Hematopoietic multipotent progenitor cell treated with erythropoietin and hydrocortisone succinate and interleukin-3 and kit ligand, for 6 days (in vitro differentiated cells): ENCODE results near the gene IER3.
"Not testable (repeated sequence)": the region's sequence is repeated elsewhere in the genome, so short reads cannot be mapped to it uniquely, and the experiment has no call there.

Experiments
- DNase-seq: peaks from one replicate; pipeline ENCODE4 v3.0.0-alpha.2; 2015

IER3 gene

DNA sequence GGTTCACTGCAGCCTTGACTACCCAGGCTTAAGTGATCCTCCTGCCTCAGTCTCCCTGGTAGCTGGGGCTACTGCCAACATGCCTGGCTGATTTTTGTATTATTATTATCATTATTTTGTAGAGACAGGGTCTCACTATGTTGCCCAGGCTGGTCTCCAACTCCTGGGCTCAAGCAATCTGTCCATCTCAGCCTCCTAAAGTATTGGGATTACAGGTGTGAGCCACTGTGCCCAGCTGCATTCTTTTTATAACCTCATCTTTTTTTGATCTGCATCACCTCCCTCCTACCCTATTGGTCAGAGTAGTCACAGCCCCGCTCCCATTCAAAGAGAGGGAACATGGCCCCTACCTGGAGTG, 23.6 kb upstream of the IER3 start:
- no peak for DNase-seq

DNA sequence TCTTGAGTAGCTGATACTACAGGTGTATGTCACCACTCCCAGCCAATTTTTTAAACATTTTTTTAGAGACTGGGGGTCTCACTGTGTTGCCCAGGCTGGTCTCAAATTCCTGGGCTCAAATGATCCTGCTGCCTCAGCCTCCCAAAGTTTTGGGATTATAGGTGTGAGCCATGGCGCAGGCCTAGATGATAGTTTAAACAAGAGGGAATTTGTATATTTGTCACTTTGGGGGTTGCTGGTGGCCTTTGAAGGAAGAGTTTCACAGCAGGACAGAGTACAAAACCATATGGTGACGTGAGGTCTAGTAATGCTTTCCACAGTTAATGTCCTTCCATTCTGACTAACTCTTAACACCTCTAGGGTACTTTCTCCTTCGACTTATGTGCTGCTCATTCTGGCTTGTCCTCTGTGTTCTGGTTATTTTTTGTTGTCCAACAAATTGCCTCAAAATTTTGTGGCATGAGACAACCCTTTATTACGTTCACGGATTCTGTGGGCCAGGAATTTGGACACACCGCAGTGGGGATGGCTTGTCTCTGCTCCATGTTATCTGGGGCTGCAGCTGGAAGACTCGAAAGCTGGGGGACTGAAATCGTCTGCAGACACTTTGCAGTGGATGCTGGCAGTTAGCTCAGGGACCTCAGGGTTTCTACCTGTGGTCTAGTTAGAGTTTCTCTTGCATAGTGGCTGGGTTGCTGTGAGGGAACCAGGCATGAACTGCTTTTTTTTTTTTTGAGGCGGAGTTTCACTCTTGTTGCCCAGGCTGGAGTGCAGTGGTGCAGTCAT, 23.0 kb upstream of the IER3 start:
- DNase-seq, result no peak

DNA sequence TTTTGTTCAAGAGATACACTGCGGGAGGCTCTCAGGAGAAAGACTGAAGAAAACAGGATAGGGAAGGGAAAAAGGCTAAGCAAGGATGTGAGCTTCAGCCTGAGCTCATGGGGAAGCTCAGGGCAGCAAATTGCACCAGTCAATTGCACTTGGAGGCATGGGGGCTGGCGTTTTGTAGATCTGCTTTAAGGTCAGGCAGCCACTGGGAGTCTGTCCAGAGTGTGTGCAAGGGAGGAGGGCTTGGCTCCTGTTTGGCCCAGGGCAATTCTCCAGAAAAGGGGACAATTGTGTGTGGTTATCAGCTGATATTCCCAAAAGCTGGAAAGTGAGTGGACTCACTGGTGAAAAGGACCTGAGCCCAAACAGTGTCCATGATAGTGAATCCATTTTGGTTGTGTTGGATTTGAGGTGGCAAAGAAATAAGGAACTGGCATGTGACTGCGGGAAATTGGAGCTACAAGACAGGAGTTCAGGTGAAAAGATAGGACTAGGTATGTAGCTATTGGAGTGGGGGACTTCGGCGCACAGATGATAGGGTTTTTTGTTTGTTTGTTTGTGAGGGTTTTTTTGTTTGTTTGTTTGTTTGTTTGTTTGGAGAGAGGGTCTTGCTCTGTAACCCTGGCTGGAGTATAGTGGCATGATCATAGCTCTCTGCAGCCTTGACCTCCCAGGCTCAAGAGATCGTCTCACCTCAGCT, 22.3 kb upstream of the IER3 start:
- no peak for DNase-seq

DNA sequence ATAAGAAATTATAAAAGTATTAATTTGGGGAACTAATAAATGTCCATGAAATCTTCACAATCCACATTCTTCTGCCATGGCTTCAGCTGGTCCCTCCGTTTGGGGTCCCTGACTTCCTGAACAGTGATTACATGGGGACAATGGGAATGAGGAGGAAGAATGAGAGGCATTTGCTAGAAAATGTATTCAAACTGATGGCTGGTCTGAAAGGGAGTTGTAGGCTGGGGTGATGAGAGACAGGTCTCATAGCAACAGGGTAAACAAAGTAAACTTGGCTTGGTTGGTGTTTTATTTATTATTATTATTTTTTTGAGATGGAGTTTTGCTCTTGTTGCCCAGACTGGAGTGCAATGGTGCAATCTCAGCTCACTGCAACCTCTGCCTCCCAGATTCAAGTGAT, 21.1 kb upstream of the IER3 start:
- DNase-seq, result not testable (repeated sequence)

DNA sequence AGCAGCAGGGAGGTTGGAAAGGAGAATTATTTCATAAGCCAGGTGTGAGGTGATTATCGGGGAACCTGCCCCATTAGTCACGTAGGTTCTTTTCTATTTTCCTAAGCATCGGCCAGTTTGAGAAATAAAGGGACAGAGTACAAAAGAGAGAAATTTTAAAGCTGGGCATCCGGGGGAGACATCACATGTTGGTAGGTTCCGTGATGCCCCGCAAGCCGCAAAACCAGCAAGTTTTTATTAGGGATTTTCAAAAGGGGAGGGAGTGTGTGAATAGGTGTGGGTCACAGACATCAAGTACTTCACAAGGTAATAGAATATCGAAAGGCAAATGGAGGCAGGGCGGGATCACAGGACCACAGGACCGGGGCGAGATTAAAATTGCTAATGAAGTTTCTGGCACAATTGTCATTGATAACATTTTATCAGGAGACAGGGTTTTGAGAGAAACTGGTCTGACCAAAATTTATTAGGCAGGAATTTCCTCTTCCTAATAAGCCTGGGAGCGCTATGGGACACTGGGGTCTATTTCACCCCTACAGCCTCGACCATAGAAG, 20.2 kb upstream of the IER3 start:
- DNase-seq, result not testable (repeated sequence)

DNA sequence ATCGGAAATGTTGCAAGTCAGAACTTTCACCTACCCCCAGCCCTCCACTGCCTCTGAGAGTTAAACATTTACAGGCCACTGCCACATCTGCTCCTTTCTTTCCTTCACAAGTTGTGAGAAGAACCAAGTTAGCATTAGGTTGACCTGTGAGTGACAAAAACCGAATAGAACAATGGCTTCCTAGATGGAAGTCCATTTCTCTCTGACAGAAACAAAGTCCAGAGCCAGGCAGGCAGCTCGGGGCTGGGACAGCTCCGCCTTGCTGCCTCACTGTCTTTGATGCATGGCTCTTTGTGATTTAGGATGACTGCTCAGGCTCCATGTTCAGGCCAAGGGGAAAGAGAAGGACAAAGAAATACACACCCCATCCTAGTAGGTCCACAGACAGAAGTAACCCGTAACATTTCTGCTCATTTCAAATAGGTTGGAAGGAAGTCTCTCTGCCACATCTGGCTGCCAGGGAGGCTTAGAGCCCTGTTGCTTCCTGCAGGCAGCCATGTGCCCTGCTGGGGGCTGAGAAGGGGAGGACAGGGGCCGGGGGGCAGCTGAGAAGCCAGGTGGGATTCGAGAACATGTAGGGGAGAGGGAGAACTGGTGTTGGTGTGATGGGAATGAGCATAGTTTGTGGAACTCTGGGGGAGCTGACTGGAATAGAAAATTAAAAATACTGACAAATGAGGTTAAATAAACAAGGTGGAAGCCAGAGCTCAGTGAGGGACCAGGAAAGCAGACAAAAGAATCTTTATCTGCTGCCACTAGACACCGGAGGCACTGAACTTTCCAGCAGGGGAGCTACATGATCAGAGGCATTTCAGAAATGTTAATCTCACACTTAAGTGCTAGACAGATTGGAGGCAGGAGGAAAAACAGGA, 19.5 kb upstream of the IER3 start:
- DNase-seq, result no peak

DNA sequence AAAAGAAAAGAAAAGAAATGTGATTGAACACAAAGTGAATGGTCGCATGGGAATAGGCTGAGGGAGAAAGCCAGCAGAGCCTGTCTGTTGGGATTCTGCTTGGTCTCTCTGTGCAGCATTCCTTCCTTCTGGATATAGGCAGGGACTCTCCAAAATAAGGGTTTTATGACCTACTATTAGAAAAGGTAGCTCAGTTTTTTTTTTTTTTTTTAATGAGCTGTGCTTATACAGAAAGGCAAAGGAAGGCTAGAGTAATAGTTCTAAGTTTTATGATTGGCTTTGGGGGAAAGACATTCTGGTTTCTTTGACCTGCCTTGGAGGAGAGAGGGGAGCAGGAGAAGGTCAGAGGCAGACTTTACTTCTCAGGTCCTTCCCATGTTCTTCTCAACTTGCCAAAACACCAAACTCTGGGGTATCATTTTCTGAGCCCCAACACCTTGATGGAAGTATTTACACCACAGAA, 18.8 kb upstream of the IER3 start:
- no peak for DNase-seq

DNA sequence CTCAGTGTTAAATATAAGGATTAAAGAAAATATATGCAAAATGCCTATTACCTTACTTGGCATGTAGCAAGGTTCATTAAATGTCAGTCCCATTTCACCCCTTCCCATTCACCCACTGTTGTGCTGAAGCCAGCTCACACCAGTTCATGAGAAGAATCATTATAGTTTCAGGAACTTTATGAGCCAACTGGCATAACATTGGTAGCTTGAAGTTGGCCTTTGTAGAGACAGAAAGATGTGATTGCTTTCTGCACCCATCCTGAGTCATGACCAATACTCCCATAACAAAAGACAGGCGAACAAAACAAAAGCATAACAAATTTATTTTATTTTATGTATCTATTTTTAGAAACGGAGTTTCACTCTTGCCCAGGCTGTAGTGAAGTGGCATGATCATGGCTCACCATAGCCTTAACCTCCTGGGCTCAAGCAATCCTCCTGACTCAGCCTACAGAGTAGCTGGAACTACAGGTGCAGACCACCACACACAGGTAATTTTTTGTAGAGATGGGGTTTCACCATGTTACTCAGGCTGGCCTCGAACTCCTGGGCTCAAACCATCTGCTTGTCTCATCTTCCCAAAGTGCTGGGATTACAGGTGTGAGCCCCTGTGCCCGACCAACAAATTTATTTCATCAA, 17.6 kb upstream of the IER3 start:
- no peak for DNase-seq

DNA sequence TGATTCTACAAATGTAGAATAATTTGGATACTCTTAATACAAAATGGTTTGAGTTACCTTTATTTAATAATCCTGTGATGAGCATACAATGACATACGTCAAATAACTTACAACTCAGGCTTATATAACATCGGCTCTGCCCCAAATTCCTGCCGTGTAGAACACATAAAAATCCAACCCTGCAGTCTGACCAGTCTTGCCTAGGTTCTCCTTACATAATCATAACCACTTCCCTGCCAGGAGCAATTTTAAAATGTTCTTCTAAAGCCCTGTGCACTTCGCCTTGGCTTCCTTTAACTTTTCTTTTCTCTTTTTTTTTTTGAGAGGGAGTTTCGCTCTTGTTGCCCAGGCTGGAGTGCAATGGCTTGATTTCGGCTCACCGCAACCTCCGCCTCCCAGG, 16.2 kb upstream of the IER3 start:
- no peak for DNase-seq

DNA sequence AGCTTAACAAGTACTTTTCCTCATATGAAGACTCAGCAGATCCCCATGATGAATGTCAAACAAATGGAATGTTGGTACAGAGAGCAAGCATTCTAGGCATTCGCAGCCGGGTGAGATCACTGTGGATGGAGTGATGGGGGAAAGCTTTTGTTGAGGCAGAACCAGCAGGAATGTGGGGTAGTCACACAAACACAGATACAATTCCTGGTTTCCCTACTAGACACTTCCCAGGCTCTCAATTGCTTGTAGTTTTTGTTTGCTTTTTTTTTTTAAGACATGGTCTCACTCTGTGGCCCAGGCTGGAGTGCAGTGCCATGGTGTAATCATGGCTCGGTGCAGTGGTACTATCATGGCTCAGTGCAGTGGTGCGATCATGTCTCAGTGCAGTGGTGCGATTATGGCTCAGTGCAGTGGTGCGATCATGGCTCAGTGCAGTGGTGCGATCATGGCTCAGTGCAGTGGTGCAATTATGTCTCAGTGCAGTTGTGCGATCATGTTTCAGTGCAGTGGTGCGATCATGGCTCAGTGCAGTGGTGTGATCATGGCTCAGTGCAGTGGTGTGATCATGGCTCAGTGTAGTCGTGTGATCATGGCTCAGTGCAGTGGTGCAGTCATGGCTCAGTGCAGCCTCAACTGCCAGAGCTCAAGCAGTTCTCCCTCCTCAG, 15.4 kb upstream of the IER3 start:
- no peak for DNase-seq

DNA sequence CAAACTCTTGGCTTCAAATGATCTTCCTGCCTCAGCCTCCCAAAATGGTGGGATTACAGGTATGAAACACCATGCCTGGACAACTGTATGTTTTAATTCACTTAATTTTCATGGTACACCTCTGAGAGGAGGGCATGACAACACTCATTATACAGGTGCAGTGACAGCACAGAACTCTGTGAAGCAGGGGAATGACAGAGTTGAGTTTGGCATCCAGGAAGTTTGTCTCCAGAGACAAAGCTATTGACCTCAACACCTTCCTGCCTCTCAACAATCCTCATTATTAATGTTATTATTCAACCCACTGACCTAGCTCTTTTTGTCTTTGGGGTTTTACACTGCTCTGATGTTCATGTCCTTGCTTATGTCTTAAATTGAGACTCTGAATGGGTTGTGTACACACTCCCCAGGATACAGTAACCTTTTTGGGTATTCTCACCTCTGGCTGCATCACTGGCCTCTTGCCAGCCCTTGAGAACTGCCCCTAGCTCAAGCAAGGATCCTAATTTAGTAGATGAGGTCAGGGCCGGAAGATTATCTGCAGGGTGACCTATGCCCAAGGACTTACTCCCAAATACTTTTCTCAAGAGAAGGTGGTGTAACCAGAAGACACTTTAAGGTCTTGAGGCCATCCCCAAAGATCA, 13.0 kb upstream of the IER3 start:
- no peak for DNase-seq

DNA sequence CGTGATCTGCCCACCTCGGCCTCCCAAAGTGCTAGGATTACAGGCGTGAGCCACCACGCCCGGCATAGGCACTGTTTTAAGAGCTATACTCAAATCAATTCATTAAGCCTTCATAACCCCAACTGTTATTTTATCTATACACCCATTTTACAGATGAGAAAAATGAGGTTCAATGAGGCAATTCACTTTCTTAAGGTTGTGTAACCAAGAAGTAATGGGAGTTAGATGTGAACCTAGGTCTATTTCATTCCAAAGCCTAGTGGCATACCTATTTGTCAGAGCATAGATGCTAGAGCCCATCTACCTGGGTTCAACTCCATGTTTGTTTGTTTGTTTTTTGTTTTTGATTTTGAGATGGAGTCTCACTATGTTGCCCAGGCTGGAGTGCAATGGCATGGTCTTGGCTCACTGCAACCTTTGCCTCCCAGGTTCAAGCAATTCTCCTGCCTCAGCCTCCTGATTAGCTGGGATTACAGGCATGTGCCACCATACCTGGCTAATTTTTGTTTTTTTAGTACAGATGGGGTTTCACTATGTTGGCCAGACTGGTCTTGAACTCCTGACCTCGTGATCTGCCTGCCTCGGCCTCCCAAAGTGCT, 12.2 kb upstream of the IER3 start:
- DNase-seq, result not testable (repeated sequence)

DNA sequence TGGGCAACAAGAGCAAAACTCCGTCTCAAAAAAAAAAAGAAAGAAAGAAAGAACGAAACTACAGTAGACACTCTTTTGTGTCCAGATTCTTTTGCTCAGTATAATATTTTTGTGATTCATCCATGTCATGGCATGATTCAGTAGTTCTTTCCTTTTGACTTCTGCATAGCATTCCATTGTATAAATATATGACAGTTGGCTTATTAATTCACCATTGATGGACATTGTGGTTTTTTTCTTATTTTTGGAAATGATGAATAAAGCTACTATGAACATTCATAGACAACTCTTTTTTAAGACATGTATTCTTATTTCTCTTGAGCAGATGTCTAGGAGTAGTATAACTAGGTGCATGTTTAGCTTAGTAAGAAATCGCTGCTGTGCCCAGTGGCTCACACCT, 10.3 kb upstream of the IER3 start:
- DNase-seq, result no peak

DNA sequence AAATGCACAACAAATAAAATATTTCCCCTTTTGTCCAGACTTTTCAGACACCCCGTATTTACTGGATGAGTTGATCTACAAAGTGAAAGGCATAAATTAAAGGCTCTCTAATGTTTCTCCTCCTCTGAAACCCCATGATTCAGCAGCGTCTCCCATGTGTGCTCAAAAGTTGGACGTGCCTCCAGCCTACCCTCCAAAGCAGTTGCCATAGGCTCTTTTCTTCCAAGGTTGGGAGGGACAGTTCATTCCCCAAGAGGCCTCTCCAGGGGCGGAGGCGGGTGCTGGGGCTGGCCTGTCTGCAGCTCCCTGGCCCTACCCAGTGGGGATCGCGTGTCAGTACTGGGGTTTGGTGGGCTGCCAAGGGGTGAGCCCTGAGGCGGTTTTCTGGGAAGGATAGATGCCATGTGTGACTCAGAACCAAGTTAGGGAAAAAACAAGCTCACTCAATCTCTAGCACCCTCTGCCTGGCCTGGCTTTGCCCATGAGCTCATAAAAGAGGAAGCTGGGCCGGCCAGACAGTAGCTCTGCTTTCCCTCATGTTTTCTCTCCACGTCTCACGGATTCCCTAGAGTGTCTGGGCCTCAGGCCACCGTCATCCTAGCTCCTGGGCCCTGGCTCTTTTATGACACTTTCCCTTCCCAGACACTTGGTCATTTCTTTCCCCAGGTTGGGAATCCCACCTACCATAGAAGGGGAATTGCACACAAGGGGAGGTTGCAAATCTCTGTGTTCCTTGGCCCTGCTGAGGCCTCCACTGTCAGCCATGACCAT, 8.0 kb upstream of the IER3 start:
- peak; percentile 95 for DNase-seq

DNA sequence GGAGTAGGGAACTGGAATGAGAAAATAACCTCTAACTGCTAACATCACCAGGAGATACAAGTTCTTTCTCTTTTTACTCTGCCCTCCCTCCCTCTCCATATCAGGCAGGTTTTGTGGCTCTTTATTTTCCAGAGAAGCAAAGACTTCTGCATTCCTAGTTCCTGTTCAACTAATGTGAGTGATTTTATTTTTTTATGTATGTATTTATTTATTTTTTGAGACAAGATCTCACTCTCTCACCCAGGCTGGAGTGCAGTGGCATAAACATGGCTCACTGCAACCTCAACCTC, 6.0 kb upstream of the IER3 start:
- no peak for DNase-seq

DNA sequence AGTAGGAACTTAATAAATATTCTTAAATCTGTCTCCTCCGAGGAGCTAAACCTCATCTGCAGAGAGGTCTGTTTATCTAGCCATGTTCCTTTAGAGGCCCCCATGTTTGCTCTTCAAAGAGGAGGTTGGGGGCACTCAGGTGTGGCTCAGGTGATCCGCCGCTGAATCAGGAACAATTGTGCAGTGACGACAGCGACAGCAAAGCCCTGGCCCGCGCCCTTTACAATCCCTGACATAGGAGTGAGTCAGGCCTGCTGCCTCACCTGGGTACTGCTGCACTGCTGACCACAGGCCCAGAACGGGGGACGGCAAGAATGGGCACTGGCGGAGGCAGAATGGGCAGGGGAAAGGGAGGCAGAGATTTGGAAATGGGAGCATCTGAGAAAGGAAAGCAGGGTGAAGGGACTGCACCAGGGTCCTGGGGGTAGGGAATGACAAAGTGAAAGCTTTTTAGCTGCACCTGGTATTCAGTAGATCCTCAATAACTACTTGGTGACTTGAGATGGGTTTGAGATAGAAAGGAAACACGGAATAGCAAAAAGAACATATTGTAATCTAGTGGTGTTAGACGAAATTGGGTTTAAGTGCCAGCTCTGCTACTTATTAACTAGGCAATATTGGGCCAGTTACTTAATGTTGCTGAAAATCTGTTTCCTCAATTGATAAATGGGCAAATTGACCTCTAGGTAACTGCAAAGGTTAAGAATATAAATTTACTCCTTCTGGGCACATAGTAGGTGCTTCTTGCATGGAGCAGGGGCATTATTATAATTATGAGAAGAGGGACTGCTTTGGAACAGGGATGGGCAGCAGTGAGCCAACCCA, 5.4 kb upstream of the IER3 start:
- DNase-seq, result no peak

DNA sequence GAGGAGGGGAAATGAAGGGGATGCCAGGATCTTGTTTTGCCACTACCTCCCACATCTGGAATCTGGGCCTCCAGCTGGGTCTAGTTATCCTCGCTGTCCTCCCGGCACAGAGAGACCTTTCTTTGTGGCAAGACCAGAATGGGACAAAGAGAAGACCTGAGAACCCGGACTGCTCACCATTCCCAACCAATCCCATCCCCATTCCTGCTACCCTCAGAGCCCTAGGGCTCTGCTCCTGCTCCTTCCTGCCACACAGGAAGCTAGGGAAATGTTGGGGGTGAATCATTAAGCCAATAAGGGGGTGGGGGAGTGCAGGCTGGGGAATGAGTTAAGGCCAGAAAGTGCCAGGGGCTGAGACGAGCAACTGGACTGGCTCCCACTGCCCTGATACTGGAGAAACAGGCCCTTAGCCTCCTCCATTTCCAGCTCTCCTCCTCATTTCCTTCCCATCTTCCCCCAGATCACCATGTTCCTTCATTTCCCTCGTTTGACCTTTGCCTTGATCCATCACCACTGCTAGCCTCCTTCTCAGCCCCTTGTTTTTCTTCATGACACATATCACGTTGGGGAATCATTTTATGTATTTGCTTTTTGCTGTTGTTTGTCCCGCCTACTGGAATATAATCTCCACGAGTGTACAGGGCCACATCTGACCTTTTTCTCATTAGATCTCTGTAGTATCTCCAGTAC, 4.6 kb upstream of the IER3 start:
- no peak for DNase-seq

DNA sequence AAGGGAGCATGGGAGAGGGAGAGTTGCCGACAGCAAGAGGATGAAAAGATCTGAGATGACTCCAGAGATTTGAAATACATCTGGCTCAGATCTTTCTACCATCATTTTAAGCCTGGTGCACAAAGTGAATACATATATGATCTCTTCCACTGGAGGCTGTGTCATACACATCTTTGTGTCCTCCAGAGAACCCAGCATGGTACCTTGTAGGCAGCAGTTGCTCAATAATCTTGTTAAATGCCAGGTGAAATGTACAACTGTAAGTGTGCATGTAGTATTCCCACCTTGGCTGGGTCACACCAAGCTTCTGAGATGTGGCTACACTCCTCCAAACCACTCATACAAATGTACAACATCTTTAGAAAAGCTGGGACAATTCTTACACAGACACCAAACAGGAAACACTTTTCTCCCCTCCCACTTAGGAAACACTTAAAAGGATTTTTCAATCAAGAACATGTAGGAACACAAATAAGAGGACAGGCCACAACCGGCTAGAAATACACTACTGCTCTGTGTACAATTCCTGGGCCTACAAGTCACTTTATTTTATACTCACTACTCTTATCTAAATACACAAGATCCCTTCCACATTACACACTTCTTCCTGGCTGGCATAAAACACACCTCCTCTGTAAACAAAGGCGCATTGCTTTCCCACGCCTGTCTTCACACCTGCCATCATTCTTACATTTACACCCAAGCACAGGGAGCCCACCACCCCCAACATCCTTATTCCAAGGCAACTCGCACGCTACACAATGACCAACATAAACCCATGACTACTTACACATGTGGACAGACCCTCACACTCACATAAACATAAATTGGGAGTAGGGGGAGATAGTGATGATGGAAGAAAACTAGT, 3.8 kb upstream of the IER3 start:
- no peak for DNase-seq
